ENCODE measurements around the gene MMP20. TPM values are rescaled to one million over a fixed set of nuclear protein-coding genes. Genes with fewer than 3 reads are reported as not detected.

Gene MMP20
- total and polyA plus RNA-seq, 2 experiments from 2014 or later = not detected

DNA sequence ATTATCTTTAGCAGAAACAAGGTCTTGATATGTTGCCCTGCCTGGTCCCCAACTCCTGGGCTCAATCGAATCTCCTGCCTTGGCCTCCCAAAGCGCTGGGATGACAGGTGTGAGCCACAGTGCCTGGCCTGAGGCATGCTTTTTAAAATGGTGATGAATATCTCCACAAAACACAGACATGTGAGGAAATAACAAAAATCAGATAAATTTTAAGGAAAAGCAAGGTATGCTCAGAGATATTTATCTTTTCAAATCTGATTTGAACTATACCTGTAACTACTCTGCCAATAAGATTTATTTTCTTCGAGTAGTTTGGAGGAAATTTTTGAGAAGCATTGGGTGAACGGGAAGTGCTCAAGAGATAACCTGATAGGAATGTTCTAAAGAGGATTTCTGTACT, 35.9 kb upstream of the MMP20 start:
- ATAC-seq (no peak), DNase-seq (ENCODE audit: low spot score) (no peak)
- Histone ChIP-seq H3K4me3 (no peak overlapping the region), H3K79me2 (replicated peaks; ENCODE audit: insufficient read depth) (no peaks in the 10 kb centered on the region), H3K36me3 (ENCODE audit: insufficient read depth) (no peaks in the 10 kb centered on the region), H3K4me1 (ENCODE audit: insufficient read depth) (no peaks in the 10 kb centered on the region), H2AFZ (no peak overlapping the region), H4K20me1 (replicated peaks; ENCODE audit: insufficient read depth) (no peaks in the 10 kb centered on the region), H3K27ac (ENCODE audit: low read depth) (no peak overlapping the region), H3K4me2 (no peak overlapping the region), H3K9me2 (ENCODE audit: insufficient read depth) (no peaks in the 10 kb centered on the region), H3F3A (replicated peaks; ENCODE audit: low read depth) (no peaks in the 10 kb centered on the region), H3K27me3 (ENCODE audit: insufficient read depth) (no peaks in the 10 kb centered on the region)
- Mint-ChIP-seq H3K36me3 (ENCODE audit: low read depth) (no peaks in the 10 kb centered on the region), H3K27me3 (ENCODE audit: insufficient read depth, low read depth, poor library complexity) (peaks cover 2% of the 10 kb centered on the region), H3K9me3 (no peaks in the 10 kb centered on the region), H3K27ac (no peak overlapping the region), H3K4me3 (no peak overlapping the region), H3K4me1 (peaks cover 2% of the 10 kb centered on the region; the same call in 1 of the 3 replicates)
- TF ChIP-seq CREB1 (CRISPR knock-in tag; IDR thresholded peaks at IDR 0.05; ENCODE audit: low read depth) = no peak
- TF ChIP-seq POLR2AphosphoS5 (IDR thresholded peaks at IDR 0.05; ENCODE audit: low read depth) = no peak
- TF ChIP-seq, protein P1, sequence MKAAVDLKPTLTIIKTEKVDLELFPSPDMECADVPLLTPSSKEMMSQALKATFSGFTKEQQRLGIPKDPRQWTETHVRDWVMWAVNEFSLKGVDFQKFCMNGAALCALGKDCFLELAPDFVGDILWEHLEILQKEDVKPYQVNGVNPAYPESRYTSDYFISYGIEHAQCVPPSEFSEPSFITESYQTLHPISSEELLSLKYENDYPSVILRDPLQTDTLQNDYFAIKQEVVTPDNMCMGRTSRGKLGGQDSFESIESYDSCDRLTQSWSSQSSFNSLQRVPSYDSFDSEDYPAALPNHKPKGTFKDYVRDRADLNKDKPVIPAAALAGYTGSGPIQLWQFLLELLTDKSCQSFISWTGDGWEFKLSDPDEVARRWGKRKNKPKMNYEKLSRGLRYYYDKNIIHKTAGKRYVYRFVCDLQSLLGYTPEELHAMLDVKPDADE (IDR thresholded peaks at IDR 0.05) = no peak
- no peak for TF ChIP-seq EZH2phosphoT487 (IDR thresholded peaks at IDR 0.05; ENCODE audit: unreplicated experiment)
- no peak for TF ChIP-seq JUNB (IDR thresholded peaks at IDR 0.05; ENCODE audit: unreplicated experiment)
- TF ChIP-seq ZNF331 (CRISPR knock-in tag; IDR thresholded peaks at IDR 0.05; ENCODE audit: low read depth) = no peak
- TF ChIP-seq ZNF114 (CRISPR knock-in tag; IDR thresholded peaks at IDR 0.05) = no peak
- TF ChIP-seq REST (IDR thresholded peaks at IDR 0.05; ENCODE audit: unreplicated experiment) = no peak
- TF ChIP-seq EZH2 (IDR thresholded peaks at IDR 0.05; ENCODE audit: low read depth, unreplicated experiment) = no peak
- no peak for TF ChIP-seq STAT1 (IDR thresholded peaks at IDR 0.05; ENCODE audit: unreplicated experiment)
- TF ChIP-seq CTCF (conservative IDR thresholded peaks at IDR 0.05; ENCODE audit: low read depth in 2 of 2) = no peak
- no peak for TF ChIP-seq ZNF462 (CRISPR knock-in tag; IDR thresholded peaks at IDR 0.05)
- TF ChIP-seq NANOG (IDR thresholded peaks at IDR 0.05; ENCODE audit: borderline replicate concordance) = no peak
